Choroid plexus epithelial cell (primary cell): ENCODE results near the gene NAT16.

Experiments
- DNase-seq: peaks from one replicate; pipeline ENCODE4 v3.0.0-alpha.2; 2010; ENCODE audit warnings: low read depth
- H3K4me3 ChIP-seq: 2 replicates; pipeline ENCODE4 v1.5.1; 2011; ENCODE audit warnings: low read depth, mild to moderate bottlenecking, control low read depth, low read length, moderate library complexity
- CTCF ChIP-seq: conservative IDR thresholded peaks from 2 replicates; pipeline ENCODE4 v1.5.1; 2011; ENCODE audit warnings: low read depth, mild to moderate bottlenecking, control low read depth, inconsistent platforms, low read length, moderate library complexity

NAT16 gene

GRCh38 chr7:101155303-101155702 is 24.8 kb downstream of the NAT16 start:
- H3K4me3 ChIP-seq = peak overlapping the region; percentile 85
- no peak for DNase-seq
- TF ChIP-seq CTCF = no peak

- peak overlapping the region; percentile 85 for H3K4me3 ChIP-seq
- TF ChIP-seq CTCF = no peak
- no peak for DNase-seq
Observed at GRCh38 chr7:101154693-101155102, 25.4 kb downstream of the NAT16 start.

- peak; percentile 94 for DNase-seq
- TF ChIP-seq CTCF = no peak
- H3K4me3 ChIP-seq = peak within 1 kb of the TSS; percentile 85
Observed at GRCh38 chr7:101153969-101154692, 26.0 kb downstream of the NAT16 start, which contains the start of gene AP1S1. AP1S1 (plus strand) TSS chr7:101154476; CDS start chr7:101154515, 39 bp downstream.

GRCh38 chr7:101151908-101152651 is 28.0 kb downstream of the NAT16 start:
- DNase-seq = no peak
- no peak overlapping the region for H3K4me3 ChIP-seq
- no peak for TF ChIP-seq CTCF

- DNase-seq = no peak
- no peak overlapping the region for H3K4me3 ChIP-seq
- no peak for TF ChIP-seq CTCF
Observed at GRCh38 chr7:101140746-101141382, 39.2 kb downstream of the NAT16 start.

GRCh38 chr7:101140339-101140699 is 39.8 kb downstream of the NAT16 start:
- no peak overlapping the region for H3K4me3 ChIP-seq
- peak; percentile 74 for DNase-seq
- TF ChIP-seq CTCF = no peak
